ENCODE data around the gene SCAMP1.

DNA sequence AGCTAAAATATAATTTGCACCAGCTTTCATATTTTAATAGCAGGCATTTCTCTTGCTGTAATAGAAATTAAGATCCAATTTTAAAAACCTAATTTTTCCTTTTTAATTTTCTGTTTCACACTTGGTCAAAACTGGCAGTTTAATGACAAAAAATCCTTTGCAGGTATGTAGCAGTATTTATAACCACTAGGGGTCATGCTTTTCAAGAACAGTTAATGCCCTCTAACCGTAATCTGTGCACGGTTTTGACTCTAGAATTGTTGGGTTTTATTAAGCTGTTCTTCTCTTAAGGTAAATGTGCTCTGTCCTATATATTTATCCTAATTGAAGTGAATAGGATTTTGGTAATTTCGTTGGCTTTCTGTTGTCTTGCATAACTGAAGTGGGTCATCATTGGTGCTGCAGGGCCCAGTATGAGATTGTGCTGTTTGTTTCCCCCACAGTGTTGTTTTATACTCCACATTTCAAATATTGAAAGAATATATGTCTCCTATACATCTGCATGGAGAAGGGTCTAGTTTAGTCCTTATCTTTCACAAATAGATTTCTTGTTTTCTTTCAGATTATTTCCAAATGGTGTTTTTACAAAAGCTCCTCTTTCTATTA, 107.4 kb downstream of the SCAMP1 start:
- TF ChIP-seq, protein P1, sequence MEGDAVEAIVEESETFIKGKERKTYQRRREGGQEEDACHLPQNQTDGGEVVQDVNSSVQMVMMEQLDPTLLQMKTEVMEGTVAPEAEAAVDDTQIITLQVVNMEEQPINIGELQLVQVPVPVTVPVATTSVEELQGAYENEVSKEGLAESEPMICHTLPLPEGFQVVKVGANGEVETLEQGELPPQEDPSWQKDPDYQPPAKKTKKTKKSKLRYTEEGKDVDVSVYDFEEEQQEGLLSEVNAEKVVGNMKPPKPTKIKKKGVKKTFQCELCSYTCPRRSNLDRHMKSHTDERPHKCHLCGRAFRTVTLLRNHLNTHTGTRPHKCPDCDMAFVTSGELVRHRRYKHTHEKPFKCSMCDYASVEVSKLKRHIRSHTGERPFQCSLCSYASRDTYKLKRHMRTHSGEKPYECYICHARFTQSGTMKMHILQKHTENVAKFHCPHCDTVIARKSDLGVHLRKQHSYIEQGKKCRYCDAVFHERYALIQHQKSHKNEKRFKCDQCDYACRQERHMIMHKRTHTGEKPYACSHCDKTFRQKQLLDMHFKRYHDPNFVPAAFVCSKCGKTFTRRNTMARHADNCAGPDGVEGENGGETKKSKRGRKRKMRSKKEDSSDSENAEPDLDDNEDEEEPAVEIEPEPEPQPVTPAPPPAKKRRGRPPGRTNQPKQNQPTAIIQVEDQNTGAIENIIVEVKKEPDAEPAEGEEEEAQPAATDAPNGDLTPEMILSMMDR (IDR thresholded peaks at IDR 0.05): peak; percentile 73 to 85 (median 78)
- TF ChIP-seq POLR2A (IDR thresholded peaks at IDR 0.05): no peak

Measured in breast epithelium (tissue), 3 donors.